HG03025 (cell line): ENCODE results near the gene MACROH2A1.

Experiments used
- ATAC-seq: cut with Tn5 transposase; IDR thresholded peaks from one replicate; pipeline ENCODE4 v1.9.1; 2021; ENCODE audit warnings: mild to moderate bottlenecking, moderate library complexity; ENCODE audit not compliant: unreplicated experiment, low FRiP score

The MACROH2A1 gene

DNA sequence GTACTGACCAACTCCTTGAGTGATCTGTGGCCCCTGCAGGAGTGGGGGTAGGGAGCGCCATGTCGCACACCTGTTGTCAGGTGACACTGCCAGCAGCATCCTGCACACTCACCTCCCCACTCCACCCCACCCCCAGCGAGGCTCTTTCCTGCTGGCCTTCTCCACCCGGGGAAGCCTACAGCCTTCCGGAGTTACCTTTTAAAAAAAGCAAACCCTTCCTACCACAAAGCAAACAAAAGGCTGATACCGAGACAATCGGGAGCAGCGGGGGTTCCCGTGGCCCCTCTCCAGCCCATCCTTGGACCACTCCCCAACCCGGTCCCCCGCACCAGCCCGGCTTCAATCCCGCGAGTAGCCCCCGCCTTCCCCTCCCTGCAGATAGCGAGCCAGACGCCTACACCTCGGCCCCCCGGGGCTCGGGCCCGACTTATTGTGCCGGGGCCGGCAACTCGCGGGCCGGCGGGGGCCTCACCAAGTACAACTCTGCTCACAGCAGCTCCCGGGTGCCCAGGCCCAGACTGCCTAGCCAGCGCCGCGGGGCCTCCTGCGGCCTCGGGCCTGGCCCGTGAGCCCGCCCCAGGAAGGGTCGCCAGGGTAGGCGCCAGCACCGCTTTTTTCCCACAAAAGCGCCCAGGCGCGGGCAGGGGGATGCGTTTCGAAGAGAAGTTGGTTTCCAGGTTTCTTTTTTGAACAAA, 724 bp downstream of the MACROH2A1 start:
- peak; percentile 35 for ATAC-seq

DNA sequence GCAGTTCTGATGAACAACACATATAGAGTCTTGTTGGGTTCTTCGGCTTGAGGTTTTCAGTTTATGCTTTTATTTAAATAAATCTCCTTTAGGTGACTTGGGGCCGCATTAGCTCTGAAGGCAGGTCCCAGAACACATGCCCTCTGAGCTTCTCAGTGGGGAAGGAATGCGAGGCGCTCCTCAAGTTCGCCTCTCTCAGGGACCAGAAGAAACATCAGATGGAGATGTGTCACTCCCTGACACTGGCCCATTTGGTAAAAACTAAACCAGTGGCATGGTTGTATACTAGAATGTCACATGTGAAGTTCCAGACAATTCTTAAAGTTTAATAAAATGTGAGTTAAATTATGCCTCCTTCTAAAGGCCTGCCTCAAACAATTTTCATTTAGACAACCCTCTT, 1.9 kb downstream of the MACROH2A1 start:
- no peak for ATAC-seq

- ATAC-seq, result no peak
These were observed 2.5 kb downstream of the MACROH2A1 start for GRCh38 chr5:135396459-135397055.

GRCh38 chr5:135395866-135396265, 3.2 kb downstream of the MACROH2A1 start:
- no peak for ATAC-seq

- no peak for ATAC-seq
These were observed 3.6 kb downstream of the MACROH2A1 start for GRCh38 chr5:135395451-135395850.

DNA sequence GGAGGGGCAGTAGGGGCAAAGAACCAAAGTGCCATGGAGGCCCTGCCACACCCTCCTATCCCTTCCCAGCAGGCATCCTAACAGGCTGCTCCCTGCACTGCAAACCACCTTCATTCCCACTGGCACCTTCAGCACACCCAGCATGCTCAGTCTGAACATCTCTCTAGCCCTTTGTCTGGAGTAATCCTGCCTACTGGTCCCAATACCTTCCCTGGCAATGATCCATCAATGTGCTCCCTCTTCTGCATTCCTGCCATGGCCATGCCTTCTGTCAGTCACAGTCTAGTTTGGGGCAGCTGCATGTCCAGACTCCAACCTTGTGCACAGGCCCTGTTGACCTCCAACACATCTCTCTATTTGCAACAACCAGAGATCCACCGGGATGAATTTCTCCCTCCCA, 4.9 kb downstream of the MACROH2A1 start:
- ATAC-seq, result no peak

DNA sequence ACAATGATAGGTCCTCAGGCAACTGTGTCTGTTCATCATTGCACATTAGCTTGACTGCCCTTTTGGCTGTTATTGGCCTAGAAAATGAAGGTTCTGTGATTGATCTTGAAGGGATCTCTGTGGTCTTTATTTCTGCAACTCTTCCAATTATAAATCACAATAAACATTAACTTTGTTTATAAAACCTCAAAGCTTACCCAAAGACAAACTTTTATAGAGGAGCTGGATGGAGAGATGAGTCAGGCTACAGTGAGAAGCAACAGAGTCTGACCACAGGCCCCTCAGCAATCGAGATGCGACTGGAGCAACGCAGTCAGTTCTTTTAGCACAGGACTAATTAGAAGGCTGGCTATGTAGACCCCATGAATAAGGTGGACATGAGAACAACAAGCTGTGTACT, 5.3 kb downstream of the MACROH2A1 start:
- no peak for ATAC-seq

GRCh38 chr5:135393229-135393628, 5.8 kb downstream of the MACROH2A1 start:
- no peak for ATAC-seq

GRCh38 chr5:135392256-135392655, 6.8 kb downstream of the MACROH2A1 start:
- no peak for ATAC-seq

GRCh38 chr5:135391869-135392255, 7.2 kb downstream of the MACROH2A1 start:
- ATAC-seq, result no peak

- no peak for ATAC-seq
These were observed 7.7 kb downstream of the MACROH2A1 start for GRCh38 chr5:135391116-135391868.

GRCh38 chr5:135388860-135389435, 10.1 kb downstream of the MACROH2A1 start:
- ATAC-seq, result no peak

DNA sequence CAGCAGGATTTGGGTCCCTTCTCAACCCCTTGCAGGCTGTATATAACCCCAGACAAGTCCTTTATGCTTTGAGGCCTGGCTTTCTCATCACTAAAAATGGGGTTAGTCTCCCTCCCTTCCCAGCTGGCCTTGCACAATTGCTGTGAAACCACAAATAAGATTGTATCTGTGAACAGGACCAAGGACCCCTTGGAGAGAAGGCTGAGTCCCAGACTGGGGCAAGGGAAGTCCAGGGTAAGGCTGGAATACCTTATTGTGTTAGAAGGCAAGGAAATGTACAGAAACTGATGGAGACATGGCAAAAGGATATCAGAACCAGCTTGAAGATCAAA, 11.4 kb downstream of the MACROH2A1 start:
- ATAC-seq, result no peak

DNA sequence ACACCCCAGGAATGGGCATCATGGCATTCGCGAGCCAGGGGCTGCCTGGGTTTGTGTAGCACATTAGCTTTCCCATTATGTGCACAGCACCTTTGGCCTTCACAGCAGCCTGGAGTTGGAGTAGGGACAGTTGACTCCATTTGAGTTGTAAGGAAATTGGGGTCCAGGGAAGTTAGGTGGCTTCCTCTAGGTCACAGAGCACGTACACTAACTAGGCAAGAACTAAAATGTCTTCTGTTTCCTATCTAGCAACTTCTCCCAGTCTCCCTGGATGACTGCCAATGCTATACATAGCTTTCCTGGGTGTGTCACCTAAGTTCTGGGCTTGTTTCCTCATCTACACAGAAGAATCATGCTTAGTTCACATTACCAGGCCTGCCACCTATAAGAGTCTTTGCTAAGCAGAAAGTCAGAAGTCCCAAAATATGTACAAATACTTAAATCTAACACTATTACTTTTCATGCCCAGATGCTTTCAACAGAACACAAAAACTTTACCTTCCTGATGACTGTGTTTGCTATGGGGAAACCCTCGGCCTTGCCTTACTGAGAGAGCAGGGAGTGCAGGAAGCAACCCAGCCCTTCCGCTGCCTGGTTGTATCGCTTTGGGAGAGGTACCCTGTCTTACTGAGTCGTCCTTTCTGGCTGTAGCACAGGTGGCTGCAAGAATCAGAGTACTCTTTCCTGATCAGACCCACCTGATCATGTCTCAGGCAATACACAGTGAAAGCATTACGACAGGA, 12.0 kb downstream of the MACROH2A1 start:
- no peak for ATAC-seq

GRCh38 chr5:135386096-135386495, 12.9 kb downstream of the MACROH2A1 start:
- no peak for ATAC-seq

DNA sequence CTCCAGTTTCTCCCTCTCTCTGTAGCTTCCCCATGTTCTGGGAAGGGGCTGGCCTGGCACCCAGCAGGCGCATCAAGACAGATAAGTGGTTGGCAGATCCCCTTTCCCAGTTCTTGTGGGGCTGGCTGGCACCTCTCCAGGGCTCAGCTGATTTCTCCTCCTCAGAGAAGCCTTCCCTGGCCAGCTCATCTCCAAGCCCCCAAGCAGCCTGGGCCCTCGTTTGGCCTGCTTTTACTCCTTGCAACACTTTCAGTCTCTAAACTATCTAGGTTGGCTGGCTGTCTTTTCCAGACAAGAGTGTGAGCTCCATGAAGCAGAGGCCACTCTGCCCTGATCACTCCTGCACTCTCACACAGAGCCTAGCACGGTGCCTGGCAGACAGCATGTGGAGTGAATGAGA, 13.5 kb downstream of the MACROH2A1 start:
- no peak for ATAC-seq

GRCh38 chr5:135384898-135385297, 14.1 kb downstream of the MACROH2A1 start:
- ATAC-seq, result no peak

- ATAC-seq, result no peak
These were observed 15.1 kb downstream of the MACROH2A1 start for GRCh38 chr5:135383803-135384495.

DNA sequence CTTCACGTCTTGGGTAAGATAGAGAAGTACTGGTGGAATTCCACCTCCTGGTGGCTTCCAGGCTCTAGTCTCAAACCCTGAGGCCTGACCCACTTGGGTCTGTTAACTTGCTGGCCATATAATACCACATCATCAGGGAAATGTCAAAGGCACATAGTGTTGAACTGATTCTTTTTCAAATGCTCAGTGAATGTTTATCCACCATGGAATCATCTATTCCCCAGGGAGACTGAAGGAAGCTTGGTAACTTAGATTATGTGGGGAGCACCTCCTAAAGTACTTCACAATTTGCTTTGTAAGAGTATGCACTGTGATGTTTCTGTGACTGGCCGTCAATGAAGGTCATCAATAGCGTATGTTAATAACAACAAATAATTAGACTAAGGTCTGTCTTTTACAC, 16.1 kb downstream of the MACROH2A1 start:
- no peak for ATAC-seq

- ATAC-seq, result no peak
These were observed 16.8 kb downstream of the MACROH2A1 start for GRCh38 chr5:135382106-135382790.
